Smooth muscle cell (in vitro differentiated cells): ENCODE data around the gene COL6A5. TPM values are rescaled to one million over a fixed set of nuclear protein-coding genes. Genes with fewer than 3 reads are reported as not detected.

Experiments used
- DNase-seq: peaks from one replicate; lab custom pipeline; 2025; ENCODE audit not compliant: unreplicated experiment; lab: John Stamatoyannopoulos, UW
- H2AFZ ChIP-seq: fragments of 200-600 bp; sonication (generic); 2 replicates; pipeline ENCODE4 v1.6.0; 2016; ENCODE audit warnings: antibody characterized with exemption, low read depth, mild to moderate bottlenecking
- H3F3A ChIP-seq: fragments of 200-600 bp; sonication (generic); 2 replicates; pipeline ENCODE4 v1.6.0; 2017; ENCODE audit warnings: antibody characterized with exemption, low read depth
- H3K27ac ChIP-seq: fragments of 200-600 bp; sonication (generic); 2 replicates; pipeline ENCODE4 v1.5.1; 2016; ENCODE audit warnings: low read depth, mild to moderate bottlenecking
- H3K27me3 ChIP-seq: fragments of 200-600 bp; sonication (generic); 2 replicates; pipeline ENCODE4 v1.6.1; 2016; ENCODE audit warnings: low read depth, mild to moderate bottlenecking
- H3K36me3 ChIP-seq: fragments of 200-600 bp; sonication (generic); 2 replicates; pipeline ENCODE4 v1.5.1; 2016; ENCODE audit warnings: low read depth
- H3K4me1 ChIP-seq: fragments of 200-600 bp; sonication (generic); 2 replicates; pipeline ENCODE4 v1.5.1; 2016; ENCODE audit warnings: low read depth
- H3K4me2 ChIP-seq: fragments of 200-600 bp; sonication (generic); 2 replicates; pipeline ENCODE4 v1.6.0; 2016; ENCODE audit warnings: mild to moderate bottlenecking
- H3K4me3 ChIP-seq: fragments of 200-600 bp; sonication (generic); 2 replicates; pipeline ENCODE4 v1.5.1; 2016; ENCODE audit warnings: mild to moderate bottlenecking
- H3K79me2 ChIP-seq: fragments of 200-600 bp; sonication (generic); 2 replicates; pipeline ENCODE4 v1.6.0; 2016; ENCODE audit warnings: low read depth, mild to moderate bottlenecking
- H3K9ac ChIP-seq: fragments of 200-600 bp; sonication (generic); 2 replicates; pipeline ENCODE4 v1.6.0; 2016; ENCODE audit warnings: low read depth
- H3K9me3 ChIP-seq: fragments of 200-600 bp; sonication (generic); replicated peaks from 2 replicates; pipeline ENCODE4 v1.5.1; 2016; ENCODE audit warnings: low read depth
- H4K20me1 ChIP-seq: fragments of 200-600 bp; sonication (generic); 2 replicates; pipeline ENCODE4 v1.6.0; 2016; ENCODE audit warnings: low read depth
- CTCF ChIP-seq: fragments of 200-600 bp; sonication (generic); IDR thresholded peaks from 2 replicates; pipeline ENCODE4 v1.5.1; 2017; ENCODE audit warnings: borderline replicate concordance, mild to moderate bottlenecking, antibody characterized with exemption; ENCODE audit not compliant: insufficient read depth, poor library complexity, severe bottlenecking
- WGBS: methylation state at CpG from one replicate; pipeline ENCODE4 v1.1.7; 2016; ENCODE audit warnings: low lambda C conversion rate; 5-methylcytosine and 5-hydroxymethylcytosine counted together
- polyA plus RNA-seq: library from polyadenylated mRNA; unstranded; fragments of >200 nt; fragmentation: Nextera tagmentation; extraction: Ambion mirVana; gene quantifications from 2 replicates; pipeline ENCODE4 v1.2.1, GENCODE V29; 2016
- total RNA-seq: library from RNA; depleted of rRNA; stranded (reverse); fragments of >200 nt; gene quantifications from 2 replicates; pipeline ENCODE4 v1.2.3, GENCODE V29; 2014

COL6A5 gene, protein sequence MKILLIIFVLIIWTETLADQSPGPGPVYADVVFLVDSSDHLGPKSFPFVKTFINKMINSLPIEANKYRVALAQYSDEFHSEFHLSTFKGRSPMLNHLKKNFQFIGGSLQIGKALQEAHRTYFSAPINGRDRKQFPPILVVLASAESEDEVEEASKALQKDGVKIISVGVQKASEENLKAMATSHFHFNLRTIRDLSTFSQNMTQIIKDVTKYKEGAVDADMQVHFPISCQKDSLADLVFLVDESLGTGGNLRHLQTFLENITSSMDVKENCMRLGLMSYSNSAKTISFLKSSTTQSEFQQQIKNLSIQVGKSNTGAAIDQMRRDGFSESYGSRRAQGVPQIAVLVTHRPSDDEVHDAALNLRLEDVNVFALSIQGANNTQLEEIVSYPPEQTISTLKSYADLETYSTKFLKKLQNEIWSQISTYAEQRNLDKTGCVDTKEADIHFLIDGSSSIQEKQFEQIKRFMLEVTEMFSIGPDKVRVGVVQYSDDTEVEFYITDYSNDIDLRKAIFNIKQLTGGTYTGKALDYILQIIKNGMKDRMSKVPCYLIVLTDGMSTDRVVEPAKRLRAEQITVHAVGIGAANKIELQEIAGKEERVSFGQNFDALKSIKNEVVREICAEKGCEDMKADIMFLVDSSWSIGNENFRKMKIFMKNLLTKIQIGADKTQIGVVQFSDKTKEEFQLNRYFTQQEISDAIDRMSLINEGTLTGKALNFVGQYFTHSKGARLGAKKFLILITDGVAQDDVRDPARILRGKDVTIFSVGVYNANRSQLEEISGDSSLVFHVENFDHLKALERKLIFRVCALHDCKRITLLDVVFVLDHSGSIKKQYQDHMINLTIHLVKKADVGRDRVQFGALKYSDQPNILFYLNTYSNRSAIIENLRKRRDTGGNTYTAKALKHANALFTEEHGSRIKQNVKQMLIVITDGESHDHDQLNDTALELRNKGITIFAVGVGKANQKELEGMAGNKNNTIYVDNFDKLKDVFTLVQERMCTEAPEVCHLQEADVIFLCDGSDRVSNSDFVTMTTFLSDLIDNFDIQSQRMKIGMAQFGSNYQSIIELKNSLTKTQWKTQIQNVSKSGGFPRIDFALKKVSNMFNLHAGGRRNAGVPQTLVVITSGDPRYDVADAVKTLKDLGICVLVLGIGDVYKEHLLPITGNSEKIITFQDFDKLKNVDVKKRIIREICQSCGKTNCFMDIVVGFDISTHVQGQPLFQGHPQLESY (N-terminal part only)
- total RNA-seq (0.18 and 1.2 TPM in 2 replicates), polyA plus RNA-seq (0.18 TPM in 1 of 2 replicates, not detected in the other)

GRCh38 chr3:130345487-130346079 is at the start of gene COL6A5:
COL6A5 (plus strand) TSS chr3:130345672; CDS start chr3:130373639, 27,967 bp downstream.
- Histone ChIP-seq H3K4me3 (no peak within 1 kb of the TSS), H3K9me3 (no peaks in the 10 kb centered on the region), H3K4me2 (peak within 1 kb of the TSS; percentile 69), H3K27ac (no peak within 1 kb of the TSS), H3K79me2 (no peaks in the 10 kb centered on the region), H3K36me3 (no peaks in the 10 kb centered on the region), H3K9ac (no peak within 1 kb of the TSS), H3F3A (no peaks in the 10 kb centered on the region), H3K4me1 (no peaks in the 10 kb centered on the region), H2AFZ (no peak within 1 kb of the TSS), H4K20me1 (no peaks in the 10 kb centered on the region), H3K27me3 (peaks cover 44% of the 10 kb centered on the region)
- DNase-seq = no peak
- WGBS = 5% methylated on average over 40 of the region's 41 CpGs
- TF ChIP-seq CTCF = no peak

GRCh38 chr3:130299531-130299930 is 45.9 kb upstream of the COL6A5 start:
- no peak overlapping the region for H2AFZ ChIP-seq
- H3K4me1 ChIP-seq = no peaks in the 10 kb centered on the region
- no peaks in the 10 kb centered on the region for H4K20me1 ChIP-seq
- H3K9me3 ChIP-seq = no peaks in the 10 kb centered on the region
- 57% methylated on average over 2 of the region's 2 CpGs for WGBS
- H3K4me3 ChIP-seq = no peak overlapping the region
- DNase-seq = no peak
- no peaks in the 10 kb centered on the region for H3K36me3 ChIP-seq
- no peak overlapping the region for H3K9ac ChIP-seq
- TF ChIP-seq CTCF = no peak
- H3K79me2 ChIP-seq = no peaks in the 10 kb centered on the region
- no peak overlapping the region for H3K4me2 ChIP-seq
- no peak overlapping the region for H3K27ac ChIP-seq
- H3F3A ChIP-seq = no peaks in the 10 kb centered on the region
- no peaks in the 10 kb centered on the region for H3K27me3 ChIP-seq

GRCh38 chr3:130300888-130301287 is 44.6 kb upstream of the COL6A5 start:
- H3K9ac ChIP-seq = no peak overlapping the region
- no peak overlapping the region for H3K4me3 ChIP-seq
- no peaks in the 10 kb centered on the region for H3K79me2 ChIP-seq
- no peak overlapping the region for H2AFZ ChIP-seq
- no peaks in the 10 kb centered on the region for H3K9me3 ChIP-seq
- H3K4me2 ChIP-seq = no peak overlapping the region
- H3F3A ChIP-seq = no peaks in the 10 kb centered on the region
- no peak overlapping the region for H3K27ac ChIP-seq
- H4K20me1 ChIP-seq = no peaks in the 10 kb centered on the region
- TF ChIP-seq CTCF = no peak
- no peak for DNase-seq
- H3K4me1 ChIP-seq = no peaks in the 10 kb centered on the region
- WGBS = 96% methylated on average over 11 of the region's 11 CpGs
- no peaks in the 10 kb centered on the region for H3K36me3 ChIP-seq
- H3K27me3 ChIP-seq = no peaks in the 10 kb centered on the region
